ENCODE measurements around the gene DNAJC13. TPM values are rescaled to one million over a fixed set of nuclear protein-coding genes. Genes with fewer than 3 reads are reported as not detected.

Gene DNAJC13
- total RNA-seq, 1 experiment from 2014 or later: 18.1 TPM

- Histone ChIP-seq H3K27me3 (ENCODE audit: insufficient read depth, low read length) (no peaks in the 10 kb centered on the region), H3K14ac (ENCODE audit: insufficient read depth, low read length) (no peak overlapping the region), H3K27ac (ENCODE audit: insufficient read length, low read depth, low read length) (no peak overlapping the region), H2BK15ac (ENCODE audit: low read depth, low read length) (no peak overlapping the region), H3K4me1 (ENCODE audit: insufficient read depth, low read length) (no peaks in the 10 kb centered on the region), H3K56ac (ENCODE audit: insufficient read length, low read depth, low read length) (no peak overlapping the region), H4K91ac (ENCODE audit: insufficient read length, low read depth, low read length) (no peak overlapping the region), H2BK120ac (ENCODE audit: low read depth, low read length, poor library complexity, severe bottlenecking) (no peak overlapping the region), H2AFZ (ENCODE audit: low read length) (no peak overlapping the region), H3K23ac (ENCODE audit: insufficient read length, low read depth, low read length) (no peak overlapping the region), H4K5ac (ENCODE audit: insufficient read length, low read depth, low read length) (no peak overlapping the region), H3K79me2 (ENCODE audit: insufficient read depth, low read length) (no peaks in the 10 kb centered on the region), H3K4ac (ENCODE audit: low read depth, low read length) (no peak overlapping the region), H3K23me2 (ENCODE audit: insufficient read length, low read depth, low read length, poor library complexity, severe bottlenecking) (no peaks in the 10 kb centered on the region), H3K79me1 (ENCODE audit: insufficient read depth, low read depth, low read length, poor library complexity, severe bottlenecking) (no peaks in the 10 kb centered on the region), H2BK12ac (ENCODE audit: insufficient read length, low read depth, low read length) (no peak overlapping the region), H3K18ac (ENCODE audit: insufficient read length, low read depth, low read length) (no peak overlapping the region), H4K8ac (replicated peaks; ENCODE audit: insufficient read length, low read depth, low read length) (no peak overlapping the region), H2AK5ac (ENCODE audit: insufficient read length, low read length) (no peak overlapping the region), H2BK5ac (ENCODE audit: insufficient read length, low read length) (no peak overlapping the region), H2BK20ac (ENCODE audit: low read depth, low read length, poor library complexity, severe bottlenecking) (no peak overlapping the region), H3K4me2 (ENCODE audit: insufficient read depth, insufficient read length, low read length) (no peak overlapping the region), H3K9ac (ENCODE audit: extremely low read depth, insufficient read length, low read length) (no peak overlapping the region), H4K20me1 (ENCODE audit: control insufficient read depth, insufficient read depth, insufficient read length) (no peaks in the 10 kb centered on the region), H3K9me3 (ENCODE audit: control insufficient read depth, low read depth, low read length) (no peaks in the 10 kb centered on the region), H3T11ph (ENCODE audit: low read length) (no peak overlapping the region)
- no CpG with 5 or more reads among the region's 3 CpGs for WGBS (ENCODE audit: extremely low coverage, insufficient read length, low lambda C conversion rate)
- Mint-ChIP-seq H3K9me3 (no peaks in the 10 kb centered on the region), H3K27ac (no peak overlapping the region; a peak in 1 of 7 replicates), H3K4me3 (no peak overlapping the region), H3K36me3 (ENCODE audit: insufficient read depth in 1 of 3, low read depth in 3 of 3) (peaks cover 11 to 63% (median 47%) of the 10 kb centered on the region in 3 experiments; a peak in 6 of 7 replicates), H3K27me3 (ENCODE audit: low read depth) (no peaks in the 10 kb centered on the region), H3K4me1 (peaks cover 0 to 5% of the 10 kb centered on the region in 2 experiments; a peak in 1 of 4 replicates)
- no peak for DNase-seq
- TF ChIP-seq, protein P1, sequence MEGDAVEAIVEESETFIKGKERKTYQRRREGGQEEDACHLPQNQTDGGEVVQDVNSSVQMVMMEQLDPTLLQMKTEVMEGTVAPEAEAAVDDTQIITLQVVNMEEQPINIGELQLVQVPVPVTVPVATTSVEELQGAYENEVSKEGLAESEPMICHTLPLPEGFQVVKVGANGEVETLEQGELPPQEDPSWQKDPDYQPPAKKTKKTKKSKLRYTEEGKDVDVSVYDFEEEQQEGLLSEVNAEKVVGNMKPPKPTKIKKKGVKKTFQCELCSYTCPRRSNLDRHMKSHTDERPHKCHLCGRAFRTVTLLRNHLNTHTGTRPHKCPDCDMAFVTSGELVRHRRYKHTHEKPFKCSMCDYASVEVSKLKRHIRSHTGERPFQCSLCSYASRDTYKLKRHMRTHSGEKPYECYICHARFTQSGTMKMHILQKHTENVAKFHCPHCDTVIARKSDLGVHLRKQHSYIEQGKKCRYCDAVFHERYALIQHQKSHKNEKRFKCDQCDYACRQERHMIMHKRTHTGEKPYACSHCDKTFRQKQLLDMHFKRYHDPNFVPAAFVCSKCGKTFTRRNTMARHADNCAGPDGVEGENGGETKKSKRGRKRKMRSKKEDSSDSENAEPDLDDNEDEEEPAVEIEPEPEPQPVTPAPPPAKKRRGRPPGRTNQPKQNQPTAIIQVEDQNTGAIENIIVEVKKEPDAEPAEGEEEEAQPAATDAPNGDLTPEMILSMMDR (conservative IDR thresholded peaks at IDR 0.05): no peak
Observed at GRCh38 chr3:132522353-132522752, 105.1 kb downstream of the DNAJC13 start.
